B cell (primary cell): ENCODE results near the gene MCEMP1.

Experiments used
- EZH2 ChIP-seq: IDR thresholded peaks from 2 replicates; pipeline ENCODE4 v1.6.1; 2012; ENCODE audit warnings: borderline replicate concordance, low read depth, mild to moderate bottlenecking, moderate library complexity, low read length; ENCODE audit not compliant: insufficient read depth, poor library complexity, severe bottlenecking
- TF ChIP-seq, protein P1 (sequence below): fragments of 200-600 bp; IDR thresholded peaks from one replicate; pipeline ENCODE4 v1.8.0; 2022; ENCODE audit warnings: antibody characterized with exemption, mild to moderate bottlenecking

DNA sequence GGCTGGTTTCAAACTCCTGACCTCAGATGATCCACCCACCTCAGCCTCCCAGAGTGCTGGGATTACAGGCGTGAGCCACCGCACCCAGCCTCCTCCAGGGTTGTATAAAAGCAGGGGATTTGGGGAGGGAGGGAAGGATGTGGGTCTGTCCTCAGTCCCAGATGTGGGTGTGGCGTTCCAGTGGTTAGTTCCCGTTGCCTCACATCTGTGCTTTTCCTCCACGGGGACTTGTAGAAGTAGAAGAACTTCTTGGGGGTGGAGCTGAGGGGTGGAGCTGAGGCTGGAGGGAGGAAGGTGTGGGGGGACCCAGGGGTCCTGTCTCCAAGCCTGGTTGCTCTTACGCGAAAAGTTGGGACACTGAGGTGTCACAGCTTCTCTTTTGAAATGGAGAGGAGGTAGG is 514 bp upstream of the MCEMP1 start:
- TF ChIP-seq, protein P1, sequence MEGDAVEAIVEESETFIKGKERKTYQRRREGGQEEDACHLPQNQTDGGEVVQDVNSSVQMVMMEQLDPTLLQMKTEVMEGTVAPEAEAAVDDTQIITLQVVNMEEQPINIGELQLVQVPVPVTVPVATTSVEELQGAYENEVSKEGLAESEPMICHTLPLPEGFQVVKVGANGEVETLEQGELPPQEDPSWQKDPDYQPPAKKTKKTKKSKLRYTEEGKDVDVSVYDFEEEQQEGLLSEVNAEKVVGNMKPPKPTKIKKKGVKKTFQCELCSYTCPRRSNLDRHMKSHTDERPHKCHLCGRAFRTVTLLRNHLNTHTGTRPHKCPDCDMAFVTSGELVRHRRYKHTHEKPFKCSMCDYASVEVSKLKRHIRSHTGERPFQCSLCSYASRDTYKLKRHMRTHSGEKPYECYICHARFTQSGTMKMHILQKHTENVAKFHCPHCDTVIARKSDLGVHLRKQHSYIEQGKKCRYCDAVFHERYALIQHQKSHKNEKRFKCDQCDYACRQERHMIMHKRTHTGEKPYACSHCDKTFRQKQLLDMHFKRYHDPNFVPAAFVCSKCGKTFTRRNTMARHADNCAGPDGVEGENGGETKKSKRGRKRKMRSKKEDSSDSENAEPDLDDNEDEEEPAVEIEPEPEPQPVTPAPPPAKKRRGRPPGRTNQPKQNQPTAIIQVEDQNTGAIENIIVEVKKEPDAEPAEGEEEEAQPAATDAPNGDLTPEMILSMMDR, result no peak
- TF ChIP-seq EZH2, result no peak
